Measurements from ENCODE around the gene KRTAP10-2.

- TF ChIP-seq, protein P1, sequence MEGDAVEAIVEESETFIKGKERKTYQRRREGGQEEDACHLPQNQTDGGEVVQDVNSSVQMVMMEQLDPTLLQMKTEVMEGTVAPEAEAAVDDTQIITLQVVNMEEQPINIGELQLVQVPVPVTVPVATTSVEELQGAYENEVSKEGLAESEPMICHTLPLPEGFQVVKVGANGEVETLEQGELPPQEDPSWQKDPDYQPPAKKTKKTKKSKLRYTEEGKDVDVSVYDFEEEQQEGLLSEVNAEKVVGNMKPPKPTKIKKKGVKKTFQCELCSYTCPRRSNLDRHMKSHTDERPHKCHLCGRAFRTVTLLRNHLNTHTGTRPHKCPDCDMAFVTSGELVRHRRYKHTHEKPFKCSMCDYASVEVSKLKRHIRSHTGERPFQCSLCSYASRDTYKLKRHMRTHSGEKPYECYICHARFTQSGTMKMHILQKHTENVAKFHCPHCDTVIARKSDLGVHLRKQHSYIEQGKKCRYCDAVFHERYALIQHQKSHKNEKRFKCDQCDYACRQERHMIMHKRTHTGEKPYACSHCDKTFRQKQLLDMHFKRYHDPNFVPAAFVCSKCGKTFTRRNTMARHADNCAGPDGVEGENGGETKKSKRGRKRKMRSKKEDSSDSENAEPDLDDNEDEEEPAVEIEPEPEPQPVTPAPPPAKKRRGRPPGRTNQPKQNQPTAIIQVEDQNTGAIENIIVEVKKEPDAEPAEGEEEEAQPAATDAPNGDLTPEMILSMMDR (conservative IDR thresholded peaks at IDR 0.05 in 1 of 2, IDR thresholded peaks at IDR 0.05 in 1 of 2; ENCODE audit: extremely low read depth in 1 of 2, insufficient read depth in 1 of 2, low read depth in 1 of 2, low read length in 2 of 2) = no peak
- no peak for TF ChIP-seq EZH2 (IDR thresholded peaks at IDR 0.05; ENCODE audit: borderline replicate concordance, low read length)
These were observed 3.5 kb downstream of the KRTAP10-2 start for GRCh38 chr21:44547656-44548331.

All from mammary epithelial cell (primary cell).